GM12878 (cell line): Measurements from ENCODE around the gene HOXC5. TPM values are rescaled to one million over a fixed set of nuclear protein-coding genes. Genes with fewer than 3 reads are reported as not detected.
A peak's percentile ranks its signal among the peaks of the same experiment; 100 is the strongest.

ENCODE experiments used
- BRCA1 ChIP-seq: IDR thresholded peaks from 2 replicates; pipeline ENCODE4 v1.6.1; 2011; ENCODE audit warnings: low read depth, low read length, improper control_type of control experiment
- CEBPB ChIP-seq, 2 experiments: fragments of 150-350 bp in 1 of 2; IDR thresholded peaks; 2 replicates each; pipeline ENCODE4 v1.6.1; 2012 to 2014; ENCODE audit warnings: low read depth in 2 of 2, low read length in 2 of 2, borderline replicate concordance in 1 of 2, inconsistent platforms in 1 of 2
- EP300 ChIP-seq, 2 experiments: fragments of 150-350 bp in 1 of 2; IDR thresholded peaks; 2 replicates each; pipeline ENCODE4 v1.6.1; 2011 to 2012; ENCODE audit warnings: low read depth in 2 of 2, low read length in 2 of 2, borderline replicate concordance in 1 of 2, improper control_type of control experiment in 1 of 2, inconsistent platforms in 1 of 2; ENCODE audit not compliant: control insufficient read depth in 1 of 2
- NR2C1 ChIP-seq: fragments of 450-650 bp; IDR thresholded peaks from 2 replicates; pipeline ENCODE4 v1.6.1; 2017; ENCODE audit warnings: antibody characterized with exemption, mild to moderate bottlenecking, moderate library complexity
- PML ChIP-seq: IDR thresholded peaks from 2 replicates; pipeline ENCODE4 v1.6.1; 2012; ENCODE audit warnings: low read length, inconsistent platforms
- SP1 ChIP-seq: IDR thresholded peaks from one replicate; pipeline ENCODE4 v1.6.1; 2011; ENCODE audit warnings: low read depth, low read length
- SUPT20H ChIP-seq: IDR thresholded peaks from 2 replicates; pipeline ENCODE4 v1.6.1; 2011; ENCODE audit warnings: low read depth, mild to moderate bottlenecking, low read length, moderate library complexity, borderline replicate concordance; ENCODE audit not compliant: control insufficient read depth
- SUZ12 ChIP-seq: fragments of 200-600 bp; sonication (generic); IDR thresholded peaks from one replicate; pipeline ENCODE4 v1.6.1; 2018; ENCODE audit warnings: antibody characterized with exemption, mild to moderate bottlenecking; ENCODE audit not compliant: unreplicated experiment
- TAF1 ChIP-seq: IDR thresholded peaks from 2 replicates; pipeline ENCODE4 v1.6.1; 2011; ENCODE audit warnings: mild to moderate bottlenecking, low read depth, low read length, borderline replicate concordance
- polyA plus RNA-seq, 11 experiments: library from polyadenylated mRNA; depleted of rRNA in 4 of 11; unstranded in 6 of 11; stranded (reverse) in 5 of 11; fragments of >200 nt; fragmentation: Nextera tagmentation in 4 of 11; fragmentation: Illumina TruSeq in 1 of 11; extraction: Ambion mirVana in 4 of 11; extraction: Trizol in 1 of 11; gene quantifications; 1 replicate in 1 of 11; 2 replicates in 10 of 11; pipeline versions ENCODE4 v1.2.1 to v1.2.3, GENCODE V29; 2011 to 2016; ENCODE audit warnings: inconsistent platforms in 2 of 11, missing spikeins in 2 of 11, low read depth in 1 of 11
- total RNA-seq, 4 experiments: library from RNA; depleted of rRNA in 3 of 4; stranded (reverse); fragments of >200 nt in 3 of 4; fragmentation: Illumina TruSeq in 1 of 4; extraction: Trizol in 1 of 4; gene quantifications; 2 replicates each; pipeline versions ENCODE4 v1.2.1 to v1.2.3, GENCODE V29; 2013 to 2021
- TF ChIP-seq, protein P1 (sequence below): fragments of 450-650 bp; IDR thresholded peaks from 2 replicates; pipeline ENCODE4 v1.6.1; 2016; ENCODE audit warnings: mild to moderate bottlenecking, moderate library complexity, borderline replicate concordance
- TF ChIP-seq, protein P2 (sequence below): fragments of 150-350 bp; IDR thresholded peaks from 2 replicates; pipeline ENCODE4 v1.6.1; 2016; ENCODE audit warnings: low read depth, low read length
- TF ChIP-seq, protein P3 (sequence below): fragments of 450-650 bp; conservative IDR thresholded peaks from 2 replicates; pipeline ENCODE4 v1.6.1; 2017; ENCODE audit warnings: mild to moderate bottlenecking, moderate library complexity
- TF ChIP-seq, protein P4 (sequence below): IDR thresholded peaks from 2 replicates; pipeline ENCODE4 v1.6.1; 2011; ENCODE audit warnings: borderline replicate concordance, low read depth, mild to moderate bottlenecking, moderate library complexity, mixed read lengths, low read length; ENCODE audit not compliant: insufficient read depth; ENCODE audit errors: extremely low read length

HOXC5 gene
- total and polyA plus RNA-seq, 10 of the 15 experiments (the other 5 are each of a cell fraction or from before 2014, with no cell fraction given): 0.11 TPM; not detected in 9

DNA sequence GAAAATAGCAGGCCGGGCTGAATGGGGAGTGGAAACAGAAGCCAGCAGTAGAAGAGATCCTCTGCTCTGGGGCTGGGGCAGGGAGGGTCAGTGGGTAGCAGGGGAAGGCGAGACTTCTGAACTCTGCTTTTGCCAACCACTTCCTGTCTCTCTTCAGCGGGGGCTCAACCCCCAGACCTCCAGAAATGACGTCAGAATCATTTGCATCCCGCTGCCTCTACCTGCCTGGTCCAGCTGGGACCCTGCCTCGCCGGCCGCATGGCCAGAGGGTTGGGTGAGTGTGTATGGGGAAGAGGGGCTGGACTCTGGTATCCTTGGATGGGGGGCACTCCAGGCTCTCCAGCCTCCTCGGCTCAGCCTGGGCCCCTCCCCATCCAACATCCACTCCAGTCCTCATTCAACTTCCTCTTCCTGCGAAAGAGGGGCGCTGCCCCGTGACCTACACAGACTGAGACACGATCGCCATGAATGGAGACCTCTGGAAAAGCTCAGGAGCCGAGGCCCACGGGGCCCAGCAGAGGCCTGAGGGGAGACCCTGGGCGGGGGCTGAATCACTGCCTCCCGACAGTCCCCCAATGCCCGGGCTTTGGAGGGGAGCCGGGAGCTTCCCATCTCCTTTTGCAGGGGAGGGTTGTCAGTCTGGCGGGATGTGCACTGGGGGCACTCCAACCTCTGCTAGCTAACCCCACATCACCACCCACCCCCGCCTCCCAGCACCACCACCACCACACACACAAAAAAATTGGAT is 20.3 kb downstream of the HOXC5 start (continued):
- TF ChIP-seq, protein P1, sequence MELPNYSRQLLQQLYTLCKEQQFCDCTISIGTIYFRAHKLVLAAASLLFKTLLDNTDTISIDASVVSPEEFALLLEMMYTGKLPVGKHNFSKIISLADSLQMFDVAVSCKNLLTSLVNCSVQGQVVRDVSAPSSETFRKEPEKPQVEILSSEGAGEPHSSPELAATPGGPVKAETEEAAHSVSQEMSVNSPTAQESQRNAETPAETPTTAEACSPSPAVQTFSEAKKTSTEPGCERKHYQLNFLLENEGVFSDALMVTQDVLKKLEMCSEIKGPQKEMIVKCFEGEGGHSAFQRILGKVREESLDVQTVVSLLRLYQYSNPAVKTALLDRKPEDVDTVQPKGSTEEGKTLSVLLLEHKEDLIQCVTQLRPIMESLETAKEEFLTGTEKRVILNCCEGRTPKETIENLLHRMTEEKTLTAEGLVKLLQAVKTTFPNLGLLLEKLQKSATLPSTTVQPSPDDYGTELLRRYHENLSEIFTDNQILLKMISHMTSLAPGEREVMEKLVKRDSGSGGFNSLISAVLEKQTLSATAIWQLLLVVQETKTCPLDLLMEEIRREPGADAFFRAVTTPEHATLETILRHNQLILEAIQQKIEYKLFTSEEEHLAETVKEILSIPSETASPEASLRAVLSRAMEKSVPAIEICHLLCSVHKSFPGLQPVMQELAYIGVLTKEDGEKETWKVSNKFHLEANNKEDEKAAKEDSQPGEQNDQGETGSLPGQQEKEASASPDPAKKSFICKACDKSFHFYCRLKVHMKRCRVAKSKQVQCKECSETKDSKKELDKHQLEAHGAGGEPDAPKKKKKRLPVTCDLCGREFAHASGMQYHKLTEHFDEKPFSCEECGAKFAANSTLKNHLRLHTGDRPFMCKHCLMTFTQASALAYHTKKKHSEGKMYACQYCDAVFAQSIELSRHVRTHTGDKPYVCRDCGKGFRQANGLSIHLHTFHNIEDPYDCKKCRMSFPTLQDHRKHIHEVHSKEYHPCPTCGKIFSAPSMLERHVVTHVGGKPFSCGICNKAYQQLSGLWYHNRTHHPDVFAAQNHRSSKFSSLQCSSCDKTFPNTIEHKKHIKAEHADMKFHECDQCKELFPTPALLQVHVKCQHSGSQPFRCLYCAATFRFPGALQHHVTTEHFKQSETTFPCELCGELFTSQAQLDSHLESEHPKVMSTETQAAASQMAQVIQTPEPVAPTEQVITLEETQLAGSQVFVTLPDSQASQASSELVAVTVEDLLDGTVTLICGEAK: peak; percentile 73; the same call in 1 of the 2 replicates
- no peak for TF ChIP-seq SUPT20H
- peak; percentile 64 for TF ChIP-seq NR2C1
- TF ChIP-seq BRCA1: no peak
- peak; percentile 60 for TF ChIP-seq PML
- TF ChIP-seq, protein P2, sequence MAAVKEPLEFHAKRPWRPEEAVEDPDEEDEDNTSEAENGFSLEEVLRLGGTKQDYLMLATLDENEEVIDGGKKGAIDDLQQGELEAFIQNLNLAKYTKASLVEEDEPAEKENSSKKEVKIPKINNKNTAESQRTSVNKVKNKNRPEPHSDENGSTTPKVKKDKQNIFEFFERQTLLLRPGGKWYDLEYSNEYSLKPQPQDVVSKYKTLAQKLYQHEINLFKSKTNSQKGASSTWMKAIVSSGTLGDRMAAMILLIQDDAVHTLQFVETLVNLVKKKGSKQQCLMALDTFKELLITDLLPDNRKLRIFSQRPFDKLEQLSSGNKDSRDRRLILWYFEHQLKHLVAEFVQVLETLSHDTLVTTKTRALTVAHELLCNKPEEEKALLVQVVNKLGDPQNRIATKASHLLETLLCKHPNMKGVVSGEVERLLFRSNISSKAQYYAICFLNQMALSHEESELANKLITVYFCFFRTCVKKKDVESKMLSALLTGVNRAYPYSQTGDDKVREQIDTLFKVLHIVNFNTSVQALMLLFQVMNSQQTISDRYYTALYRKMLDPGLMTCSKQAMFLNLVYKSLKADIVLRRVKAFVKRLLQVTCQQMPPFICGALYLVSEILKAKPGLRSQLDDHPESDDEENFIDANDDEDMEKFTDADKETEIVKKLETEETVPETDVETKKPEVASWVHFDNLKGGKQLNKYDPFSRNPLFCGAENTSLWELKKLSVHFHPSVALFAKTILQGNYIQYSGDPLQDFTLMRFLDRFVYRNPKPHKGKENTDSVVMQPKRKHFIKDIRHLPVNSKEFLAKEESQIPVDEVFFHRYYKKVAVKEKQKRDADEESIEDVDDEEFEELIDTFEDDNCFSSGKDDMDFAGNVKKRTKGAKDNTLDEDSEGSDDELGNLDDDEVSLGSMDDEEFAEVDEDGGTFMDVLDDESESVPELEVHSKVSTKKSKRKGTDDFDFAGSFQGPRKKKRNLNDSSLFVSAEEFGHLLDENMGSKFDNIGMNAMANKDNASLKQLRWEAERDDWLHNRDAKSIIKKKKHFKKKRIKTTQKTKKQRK: no peak
- peak in 1 of 2 experiments; percentile 70; a peak in 3 of 4 replicates for TF ChIP-seq EP300 (IDR thresholded peaks at IDR 0.05; ENCODE audit: borderline replicate concordance in 1 of 2, control insufficient read depth in 1 of 2, low read depth in 2 of 2, low read length in 2 of 2)
- TF ChIP-seq CEBPB (IDR thresholded peaks at IDR 0.05; ENCODE audit: borderline replicate concordance in 1 of 2, low read depth in 2 of 2, low read length in 2 of 2): no peak
- TF ChIP-seq, protein P3, sequence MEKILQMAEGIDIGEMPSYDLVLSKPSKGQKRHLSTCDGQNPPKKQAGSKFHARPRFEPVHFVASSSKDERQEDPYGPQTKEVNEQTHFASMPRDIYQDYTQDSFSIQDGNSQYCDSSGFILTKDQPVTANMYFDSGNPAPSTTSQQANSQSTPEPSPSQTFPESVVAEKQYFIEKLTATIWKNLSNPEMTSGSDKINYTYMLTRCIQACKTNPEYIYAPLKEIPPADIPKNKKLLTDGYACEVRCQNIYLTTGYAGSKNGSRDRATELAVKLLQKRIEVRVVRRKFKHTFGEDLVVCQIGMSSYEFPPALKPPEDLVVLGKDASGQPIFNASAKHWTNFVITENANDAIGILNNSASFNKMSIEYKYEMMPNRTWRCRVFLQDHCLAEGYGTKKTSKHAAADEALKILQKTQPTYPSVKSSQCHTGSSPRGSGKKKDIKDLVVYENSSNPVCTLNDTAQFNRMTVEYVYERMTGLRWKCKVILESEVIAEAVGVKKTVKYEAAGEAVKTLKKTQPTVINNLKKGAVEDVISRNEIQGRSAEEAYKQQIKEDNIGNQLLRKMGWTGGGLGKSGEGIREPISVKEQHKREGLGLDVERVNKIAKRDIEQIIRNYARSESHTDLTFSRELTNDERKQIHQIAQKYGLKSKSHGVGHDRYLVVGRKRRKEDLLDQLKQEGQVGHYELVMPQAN: peak; percentile 64
- TF ChIP-seq, protein P4, sequence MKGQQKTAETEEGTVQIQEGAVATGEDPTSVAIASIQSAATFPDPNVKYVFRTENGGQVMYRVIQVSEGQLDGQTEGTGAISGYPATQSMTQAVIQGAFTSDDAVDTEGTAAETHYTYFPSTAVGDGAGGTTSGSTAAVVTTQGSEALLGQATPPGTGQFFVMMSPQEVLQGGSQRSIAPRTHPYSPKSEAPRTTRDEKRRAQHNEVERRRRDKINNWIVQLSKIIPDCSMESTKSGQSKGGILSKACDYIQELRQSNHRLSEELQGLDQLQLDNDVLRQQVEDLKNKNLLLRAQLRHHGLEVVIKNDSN: no peak
- TF ChIP-seq SP1: no peak
- TF ChIP-seq SUZ12: no peak
- peak; percentile 69 for TF ChIP-seq TAF1
